Chondrocyte (in vitro differentiated cells): ENCODE data around the gene SPO11. TPM values are rescaled to one million over a fixed set of nuclear protein-coding genes. Genes with fewer than 3 reads are reported as not detected.

ENCODE experiments used
- DNase-seq: peaks from one replicate; pipeline ENCODE4 v3.0.0; 2021; ENCODE audit warnings: mixed read lengths, low spot score
- H3K27ac Mint-ChIP-seq: one replicate; pipeline ENCODE4 v1.8.0; 2021; ENCODE audit warnings: mild to moderate bottlenecking, moderate library complexity, mixed read lengths; ENCODE audit not compliant: unreplicated experiment
- H3K27me3 Mint-ChIP-seq: 2 replicates; pipeline ENCODE4 v1.8.0; 2021; ENCODE audit warnings: low read depth, mixed read lengths
- H3K36me3 Mint-ChIP-seq: 2 replicates; pipeline ENCODE4 v1.8.0; 2021; ENCODE audit warnings: low read depth, mixed read lengths
- H3K4me1 Mint-ChIP-seq: 2 replicates; pipeline ENCODE4 v1.8.0; 2021; ENCODE audit warnings: low read depth, mild to moderate bottlenecking, mixed read lengths
- H3K4me3 Mint-ChIP-seq: one replicate; pipeline ENCODE4 v1.8.0; 2021; ENCODE audit warnings: mild to moderate bottlenecking, moderate library complexity, mixed read lengths; ENCODE audit not compliant: unreplicated experiment
- H3K9me3 Mint-ChIP-seq: 2 replicates; pipeline ENCODE4 v1.8.0; 2021; ENCODE audit warnings: low read depth, mixed read lengths
- CTCF ChIP-seq: fragments of 200-600 bp; sonication (generic); IDR thresholded peaks from 2 replicates; pipeline ENCODE4 v1.5.0; 2021; ENCODE audit warnings: antibody characterized with exemption, mild to moderate bottlenecking, moderate library complexity
- total RNA-seq: library from RNA; stranded (reverse); gene quantifications from 3 replicates; pipeline ENCODE4 v1.2.1, GENCODE V29; 2021

SPO11 gene
- total RNA-seq, 1 donor from 2014 or later = not detected

DNA sequence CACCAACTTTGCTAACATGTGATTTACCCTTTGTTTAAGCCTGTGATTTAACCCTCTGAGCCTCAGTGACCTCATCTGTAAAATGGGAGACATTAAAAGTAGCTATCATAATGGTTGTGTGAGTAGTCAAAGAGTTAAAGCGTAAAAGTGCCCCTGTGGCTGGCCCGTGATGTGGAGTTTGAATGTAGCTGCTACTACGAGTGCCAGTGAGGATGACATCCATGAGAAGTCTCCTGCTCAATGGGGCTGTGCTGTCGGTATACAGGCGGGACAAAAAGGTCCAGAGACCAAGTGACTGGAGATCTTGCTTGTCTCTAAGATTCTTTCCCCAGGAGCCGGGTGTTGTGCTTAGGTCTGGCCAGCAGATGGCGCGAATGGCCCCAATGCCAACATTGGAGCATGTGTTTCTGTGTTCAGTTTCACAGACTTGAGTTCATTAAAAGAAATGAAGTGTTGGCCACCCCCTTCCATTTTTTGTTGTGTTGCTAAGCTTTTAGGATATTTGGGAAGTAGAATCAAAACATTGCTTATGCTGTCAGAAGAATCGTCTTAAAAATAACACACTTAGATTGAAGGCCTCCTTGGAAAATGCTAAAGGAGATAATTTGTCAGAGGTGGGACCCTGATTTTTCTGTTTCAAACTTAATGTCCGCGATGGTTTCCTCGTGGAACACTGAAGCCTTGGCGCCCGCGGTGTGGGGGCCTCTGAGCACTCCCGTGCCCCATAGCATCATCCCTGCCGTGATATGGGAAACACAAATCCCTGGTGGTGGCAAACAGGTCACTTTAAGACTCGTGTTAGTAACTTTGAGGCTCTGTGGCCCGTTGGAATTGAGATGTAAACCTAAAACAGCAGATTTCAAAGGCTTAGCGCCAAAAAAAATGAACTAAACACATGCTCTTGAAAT is 52.2 kb downstream of the SPO11 start:
- Mint-ChIP-seq H3K36me3 (peaks cover 5% of the 10 kb centered on the region), H3K4me1 (no peaks in the 10 kb centered on the region), H3K27ac (no peak overlapping the region), H3K9me3 (no peaks in the 10 kb centered on the region), H3K4me3 (no peak overlapping the region), H3K27me3 (no peaks in the 10 kb centered on the region)
- peak; percentile 84 for DNase-seq
- peak; percentile 92 for TF ChIP-seq CTCF

GRCh38 chr20:57382516-57382915 is 52.9 kb downstream of the SPO11 start:
- no peak for TF ChIP-seq CTCF
- Mint-ChIP-seq H3K27ac (no peak overlapping the region), H3K9me3 (no peaks in the 10 kb centered on the region), H3K27me3 (no peaks in the 10 kb centered on the region), H3K4me1 (no peaks in the 10 kb centered on the region), H3K4me3 (no peak overlapping the region), H3K36me3 (no peaks in the 10 kb centered on the region)
- no peak for DNase-seq

DNA sequence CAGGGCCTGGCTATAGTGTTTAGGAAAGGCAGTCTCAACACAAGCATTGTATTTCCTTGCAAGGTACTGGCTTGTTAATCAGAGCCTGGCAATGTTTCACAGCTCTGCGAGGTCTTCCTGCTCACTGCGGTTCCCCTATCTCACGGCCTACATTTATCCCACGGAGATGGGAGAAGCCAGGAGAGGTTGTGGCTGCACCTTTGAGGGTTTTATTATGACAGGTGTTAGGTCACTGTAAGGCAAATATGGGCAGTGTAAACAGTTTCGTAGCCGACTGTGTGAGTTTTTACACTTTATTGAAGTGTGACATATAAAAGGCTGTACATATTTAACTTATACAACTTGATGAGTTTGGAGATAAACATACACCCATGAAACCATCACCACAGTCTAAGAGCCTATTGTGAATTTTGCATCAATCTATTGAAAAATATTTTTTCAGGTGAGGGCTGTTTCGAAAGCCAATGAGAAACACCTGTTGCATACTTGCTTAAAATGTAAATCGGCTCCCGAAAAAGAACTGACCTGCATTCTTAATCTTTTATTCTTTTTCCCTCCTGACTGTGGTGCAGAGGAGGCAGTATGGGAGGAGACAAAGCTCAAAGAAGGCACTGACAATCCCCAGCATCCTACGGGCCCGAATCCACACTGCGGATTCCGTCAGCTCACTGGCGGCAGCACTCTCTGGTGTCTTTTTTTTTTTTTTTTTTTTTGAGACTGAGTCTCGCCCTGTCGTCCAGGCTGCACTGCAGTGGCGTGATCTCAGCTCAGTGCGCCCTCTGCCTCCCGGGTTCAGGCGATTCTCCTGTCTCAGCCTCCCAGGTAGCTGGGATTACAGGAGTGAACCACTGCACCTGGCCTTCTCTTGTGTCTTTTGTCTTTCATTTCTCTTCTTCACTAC is 54.1 kb downstream of the SPO11 start:
- no peaks in the 10 kb centered on the region for H3K36me3 Mint-ChIP-seq
- H3K9me3 Mint-ChIP-seq = no peaks in the 10 kb centered on the region
- H3K27me3 Mint-ChIP-seq = no peaks in the 10 kb centered on the region
- no peak overlapping the region for H3K4me3 Mint-ChIP-seq
- DNase-seq = peak; percentile 39
- no peak for TF ChIP-seq CTCF
- H3K4me1 Mint-ChIP-seq = peaks cover 2% of the 10 kb centered on the region
- H3K27ac Mint-ChIP-seq = no peak overlapping the region

DNA sequence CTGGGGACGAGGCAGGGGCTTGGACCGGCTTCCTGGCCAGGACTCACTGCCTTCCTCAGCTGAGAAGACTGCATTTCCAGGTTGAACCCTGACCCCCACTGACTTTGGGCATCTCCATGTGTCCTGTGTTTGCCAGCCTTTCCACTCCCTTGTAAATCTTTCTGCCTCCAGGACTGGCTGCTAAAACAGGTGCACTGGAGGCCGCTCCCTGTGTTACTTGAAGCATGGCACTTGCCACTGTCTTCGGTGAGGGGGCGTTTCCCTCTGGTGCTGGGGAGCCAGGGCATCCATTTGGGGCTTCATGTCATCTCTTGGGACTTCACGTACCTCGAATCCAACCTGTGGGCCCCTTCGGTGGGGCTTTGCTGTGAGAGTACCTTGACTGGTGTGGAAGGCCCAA is 54.9 kb downstream of the SPO11 start:
- peak; percentile 58 for DNase-seq
- Mint-ChIP-seq H3K36me3 (no peaks in the 10 kb centered on the region), H3K27me3 (no peaks in the 10 kb centered on the region), H3K4me3 (no peak overlapping the region), H3K27ac (no peak overlapping the region), H3K9me3 (no peaks in the 10 kb centered on the region), H3K4me1 (peaks cover 5% of the 10 kb centered on the region)
- TF ChIP-seq CTCF = no peak
